SK-N-SH treated with all-trans-retinoic acid at 6 μM for 48 hours (cell line): ENCODE results near the gene PNPLA7.

Experiments used
- BACH2 ChIP-seq: fragments of 250-450 bp; sonication (Bioruptor Pico); IDR thresholded peaks from 2 replicates; pipeline ENCODE4 v1.9.0; 2021; ENCODE audit warnings: mild to moderate bottlenecking, borderline replicate concordance
- PPARA ChIP-seq: fragments of 250-450 bp; sonication (Bioruptor Pico); IDR thresholded peaks from 2 replicates; pipeline ENCODE4 v1.5.0; 2020; ENCODE audit warnings: mild to moderate bottlenecking, borderline replicate concordance
- TOX ChIP-seq: fragments of 250-450 bp; sonication (Bioruptor Pico); IDR thresholded peaks from 2 replicates; pipeline ENCODE4 v1.8.0; 2021; ENCODE audit warnings: mild to moderate bottlenecking, moderate library complexity, borderline replicate concordance
- ZC3H10 ChIP-seq: fragments of 250-450 bp; sonication (Bioruptor Pico); IDR thresholded peaks from 2 replicates; pipeline ENCODE4 v1.5.1; 2021; ENCODE audit warnings: mild to moderate bottlenecking, moderate library complexity
- ZFP3 ChIP-seq: fragments of 250-450 bp; sonication (Bioruptor Pico); IDR thresholded peaks from 2 replicates; pipeline ENCODE4 v1.5.0; 2020; ENCODE audit warnings: mild to moderate bottlenecking, moderate library complexity
- ZFP30 ChIP-seq: fragments of 450-650 bp; formaldehyde crosslinking; IDR thresholded peaks from 2 replicates; pipeline ENCODE4 v1.5.0; 2022; ENCODE audit warnings: mild to moderate bottlenecking, moderate library complexity
- ZNF70 ChIP-seq: fragments of 450-650 bp; formaldehyde crosslinking; IDR thresholded peaks from 2 replicates; pipeline ENCODE4 v1.5.0; 2020; ENCODE audit warnings: mild to moderate bottlenecking, moderate library complexity
- ZNF8 ChIP-seq: fragments of 450-650 bp; formaldehyde crosslinking; IDR thresholded peaks from 2 replicates; pipeline ENCODE4 v1.5.0; 2020; ENCODE audit warnings: mild to moderate bottlenecking, moderate library complexity
- TF ChIP-seq, protein P1 (sequence below): fragments of 250-450 bp; sonication (Bioruptor Pico); IDR thresholded peaks from 2 replicates; pipeline ENCODE4 v1.5.1; 2021; ENCODE audit warnings: mild to moderate bottlenecking, moderate library complexity
- TF ChIP-seq, protein P2 (sequence below): fragments of 250-450 bp; sonication (Bioruptor Pico); IDR thresholded peaks from 2 replicates; pipeline ENCODE4 v1.8.0; 2020; ENCODE audit warnings: mild to moderate bottlenecking, moderate library complexity, borderline replicate concordance
- TF ChIP-seq, protein P3 (sequence below): fragments of 250-450 bp; sonication (Bioruptor Pico); IDR thresholded peaks from 2 replicates; pipeline ENCODE4 v1.5.1; 2020; ENCODE audit warnings: low read depth, mild to moderate bottlenecking, moderate library complexity

DNA sequence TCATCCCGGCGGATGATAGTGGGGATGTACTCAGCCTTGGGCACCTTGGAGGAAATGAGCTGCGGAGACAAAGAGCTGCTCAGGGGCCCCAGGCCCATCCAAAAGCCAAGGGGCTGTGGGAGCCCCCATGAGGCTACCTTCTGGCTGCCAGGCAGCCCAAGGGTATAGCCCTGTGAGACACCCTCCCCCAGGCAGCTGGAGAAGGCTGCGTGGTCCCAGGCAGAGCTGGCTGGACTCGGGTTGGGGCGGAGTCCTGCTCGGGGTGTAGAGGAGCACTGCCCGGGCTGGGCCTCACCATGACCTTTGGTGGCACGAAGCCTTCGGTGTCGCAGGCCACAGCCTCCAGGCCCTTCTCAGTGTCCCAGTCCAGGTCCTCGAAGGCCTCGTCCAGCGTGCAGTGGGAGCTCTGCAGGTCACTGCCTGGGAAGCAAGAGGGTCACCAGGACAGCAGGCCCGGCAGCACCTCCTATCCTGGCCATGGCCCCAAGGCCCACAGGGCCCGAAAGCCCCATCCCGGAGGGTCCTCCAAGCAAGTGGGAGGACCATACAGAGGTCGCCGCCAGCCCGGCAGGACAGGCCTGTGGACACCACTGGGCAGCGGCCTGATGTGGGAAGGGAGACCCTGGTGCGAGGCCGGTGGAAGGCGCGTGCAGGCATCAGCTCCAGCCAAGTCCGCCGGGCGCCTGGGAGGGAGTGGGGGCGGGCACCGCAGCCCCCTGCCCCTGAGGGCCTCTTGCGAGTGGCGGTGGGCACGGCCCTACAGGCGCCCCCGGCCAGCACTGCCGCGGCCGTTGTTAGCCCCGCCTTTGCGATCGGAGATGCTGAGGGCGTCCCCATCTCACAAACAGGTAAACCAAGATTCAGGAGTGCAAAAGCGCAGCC, 97.2 kb downstream of the PNPLA7 start:
- TF ChIP-seq ZC3H10 (no peak), PPARA (no peak), TOX (CRISPR knock-in tag) (no peak), ZNF8 (CRISPR knock-in tag) (no peak), ZFP3 (CRISPR knock-in tag) (no peak), ZNF70 (CRISPR knock-in tag) (no peak), ZFP30 (CRISPR knock-in tag) (no peak), BACH2 (CRISPR knock-in tag) (no peak)
- TF ChIP-seq, protein P1, sequence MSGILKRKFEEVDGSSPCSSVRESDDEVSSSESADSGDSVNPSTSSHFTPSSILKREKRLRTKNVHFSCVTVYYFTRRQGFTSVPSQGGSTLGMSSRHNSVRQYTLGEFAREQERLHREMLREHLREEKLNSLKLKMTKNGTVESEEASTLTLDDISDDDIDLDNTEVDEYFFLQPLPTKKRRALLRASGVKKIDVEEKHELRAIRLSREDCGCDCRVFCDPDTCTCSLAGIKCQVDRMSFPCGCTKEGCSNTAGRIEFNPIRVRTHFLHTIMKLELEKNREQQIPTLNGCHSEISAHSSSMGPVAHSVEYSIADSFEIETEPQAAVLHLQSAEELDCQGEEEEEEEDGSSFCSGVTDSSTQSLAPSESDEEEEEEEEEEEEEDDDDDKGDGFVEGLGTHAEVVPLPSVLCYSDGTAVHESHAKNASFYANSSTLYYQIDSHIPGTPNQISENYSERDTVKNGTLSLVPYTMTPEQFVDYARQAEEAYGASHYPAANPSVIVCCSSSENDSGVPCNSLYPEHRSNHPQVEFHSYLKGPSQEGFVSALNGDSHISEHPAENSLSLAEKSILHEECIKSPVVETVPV (CRISPR knock-in tag), result no peak
- TF ChIP-seq, protein P2, sequence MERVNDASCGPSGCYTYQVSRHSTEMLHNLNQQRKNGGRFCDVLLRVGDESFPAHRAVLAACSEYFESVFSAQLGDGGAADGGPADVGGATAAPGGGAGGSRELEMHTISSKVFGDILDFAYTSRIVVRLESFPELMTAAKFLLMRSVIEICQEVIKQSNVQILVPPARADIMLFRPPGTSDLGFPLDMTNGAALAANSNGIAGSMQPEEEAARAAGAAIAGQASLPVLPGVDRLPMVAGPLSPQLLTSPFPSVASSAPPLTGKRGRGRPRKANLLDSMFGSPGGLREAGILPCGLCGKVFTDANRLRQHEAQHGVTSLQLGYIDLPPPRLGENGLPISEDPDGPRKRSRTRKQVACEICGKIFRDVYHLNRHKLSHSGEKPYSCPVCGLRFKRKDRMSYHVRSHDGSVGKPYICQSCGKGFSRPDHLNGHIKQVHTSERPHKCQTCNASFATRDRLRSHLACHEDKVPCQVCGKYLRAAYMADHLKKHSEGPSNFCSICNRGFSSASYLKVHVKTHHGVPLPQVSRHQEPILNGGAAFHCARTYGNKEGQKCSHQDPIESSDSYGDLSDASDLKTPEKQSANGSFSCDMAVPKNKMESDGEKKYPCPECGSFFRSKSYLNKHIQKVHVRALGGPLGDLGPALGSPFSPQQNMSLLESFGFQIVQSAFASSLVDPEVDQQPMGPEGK, result no peak
- TF ChIP-seq, protein P3, sequence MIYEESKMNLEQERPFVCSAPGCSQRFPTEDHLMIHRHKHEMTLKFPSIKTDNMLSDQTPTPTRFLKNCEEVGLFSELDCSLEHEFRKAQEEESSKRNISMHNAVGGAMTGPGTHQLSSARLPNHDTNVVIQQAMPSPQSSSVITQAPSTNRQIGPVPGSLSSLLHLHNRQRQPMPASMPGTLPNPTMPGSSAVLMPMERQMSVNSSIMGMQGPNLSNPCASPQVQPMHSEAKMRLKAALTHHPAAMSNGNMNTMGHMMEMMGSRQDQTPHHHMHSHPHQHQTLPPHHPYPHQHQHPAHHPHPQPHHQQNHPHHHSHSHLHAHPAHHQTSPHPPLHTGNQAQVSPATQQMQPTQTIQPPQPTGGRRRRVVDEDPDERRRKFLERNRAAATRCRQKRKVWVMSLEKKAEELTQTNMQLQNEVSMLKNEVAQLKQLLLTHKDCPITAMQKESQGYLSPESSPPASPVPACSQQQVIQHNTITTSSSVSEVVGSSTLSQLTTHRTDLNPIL (CRISPR knock-in tag), result no peak
